Activated T-cell treated with anti-CD3 and anti-CD28 coated beads for 48 hours (primary cell): ENCODE results near the gene CMIP.

Experiments
- DNase-seq: peaks from one replicate; pipeline ENCODE4 v3.0.0-alpha.2; 2020; ENCODE audit warnings: low read depth

The CMIP gene

GRCh38 chr16:81462683-81463082, 18.1 kb downstream of the CMIP start:
- no peak for DNase-seq

- no peak for DNase-seq
Measured at GRCh38 chr16:81463296-81463890, 18.8 kb downstream of the CMIP start.

GRCh38 chr16:81464279-81464678, 19.7 kb downstream of the CMIP start:
- no peak for DNase-seq

GRCh38 chr16:81465375-81465943, 20.9 kb downstream of the CMIP start:
- no peak for DNase-seq

- no peak for DNase-seq
Measured at GRCh38 chr16:81466356-81466980, 21.9 kb downstream of the CMIP start.

GRCh38 chr16:81467072-81467471, 22.5 kb downstream of the CMIP start:
- no peak for DNase-seq

- no peak for DNase-seq
Measured at GRCh38 chr16:81467815-81468214, 23.2 kb downstream of the CMIP start.

- no peak for DNase-seq
Measured at GRCh38 chr16:81468269-81468902, 23.8 kb downstream of the CMIP start.

- no peak for DNase-seq
Measured at GRCh38 chr16:81469183-81469677, 24.6 kb downstream of the CMIP start.

- no peak for DNase-seq
Measured at GRCh38 chr16:81469710-81470535, 25.3 kb downstream of the CMIP start.

GRCh38 chr16:81470796-81471636, 26.4 kb downstream of the CMIP start:
- no peak for DNase-seq

- DNase-seq, result no peak
Measured at GRCh38 chr16:81471882-81472281, 27.3 kb downstream of the CMIP start.

- DNase-seq, result no peak
Measured at GRCh38 chr16:81472391-81472790, 27.8 kb downstream of the CMIP start.

- DNase-seq, result no peak
Measured at GRCh38 chr16:81473066-81473488, 28.5 kb downstream of the CMIP start.

GRCh38 chr16:81473558-81473957, 28.9 kb downstream of the CMIP start:
- no peak for DNase-seq

GRCh38 chr16:81473969-81474959, 29.7 kb downstream of the CMIP start:
- DNase-seq, result no peak

- DNase-seq, result no peak
Measured at GRCh38 chr16:81477697-81478693, 33.4 kb downstream of the CMIP start.

- no peak for DNase-seq
Measured at GRCh38 chr16:81478876-81479511, 34.4 kb downstream of the CMIP start.
